GM23248 (cell line): Measurements from ENCODE around the gene TMC8.

Experiments used
- EZH2 ChIP-seq: fragments of 200-600 bp; sonication (generic); IDR thresholded peaks from 2 replicates; pipeline ENCODE4 v1.6.1; 2018; ENCODE audit warnings: antibody characterized with exemption, mild to moderate bottlenecking; ENCODE audit not compliant: insufficient read depth, poor library complexity, severe bottlenecking
- EZH2phosphoT487 ChIP-seq: fragments of 200-600 bp; sonication (generic); IDR thresholded peaks from 2 replicates; pipeline ENCODE4 v1.6.1; 2018; ENCODE audit warnings: antibody characterized with exemption, moderate library complexity, mild to moderate bottlenecking, low read depth; ENCODE audit not compliant: insufficient read depth

GRCh38 chr17:78123258-78123929, 7.2 kb upstream of the TMC8 start:
- TF ChIP-seq EZH2 (no peak), EZH2phosphoT487 (no peak)
